HG03280 (cell line): ENCODE data around the gene NACC2.
A peak's percentile ranks its signal among the peaks of the same experiment; 100 is the strongest.
"Not testable (repeated sequence)": the region's sequence is repeated elsewhere in the genome, so short reads cannot be mapped to it uniquely, and the experiment has no call there.

Experiments used
- ATAC-seq: cut with Tn5 transposase; IDR thresholded peaks from one replicate; pipeline ENCODE4 v1.9.1; 2021; ENCODE audit warnings: mild to moderate bottlenecking, moderate library complexity; ENCODE audit not compliant: unreplicated experiment

Gene NACC2

GRCh38 chr9:136110082-136111061 is 15.3 kb upstream of the NACC2 start:
- no peak for ATAC-seq

- peak; percentile 76 for ATAC-seq
These were observed 14.4 kb upstream of the NACC2 start for GRCh38 chr9:136109351-136110081.

- no peak for ATAC-seq
These were observed 13.7 kb upstream of the NACC2 start for GRCh38 chr9:136108648-136109266.

GRCh38 chr9:136107953-136108647 is 13.0 kb upstream of the NACC2 start:
- no peak for ATAC-seq

DNA sequence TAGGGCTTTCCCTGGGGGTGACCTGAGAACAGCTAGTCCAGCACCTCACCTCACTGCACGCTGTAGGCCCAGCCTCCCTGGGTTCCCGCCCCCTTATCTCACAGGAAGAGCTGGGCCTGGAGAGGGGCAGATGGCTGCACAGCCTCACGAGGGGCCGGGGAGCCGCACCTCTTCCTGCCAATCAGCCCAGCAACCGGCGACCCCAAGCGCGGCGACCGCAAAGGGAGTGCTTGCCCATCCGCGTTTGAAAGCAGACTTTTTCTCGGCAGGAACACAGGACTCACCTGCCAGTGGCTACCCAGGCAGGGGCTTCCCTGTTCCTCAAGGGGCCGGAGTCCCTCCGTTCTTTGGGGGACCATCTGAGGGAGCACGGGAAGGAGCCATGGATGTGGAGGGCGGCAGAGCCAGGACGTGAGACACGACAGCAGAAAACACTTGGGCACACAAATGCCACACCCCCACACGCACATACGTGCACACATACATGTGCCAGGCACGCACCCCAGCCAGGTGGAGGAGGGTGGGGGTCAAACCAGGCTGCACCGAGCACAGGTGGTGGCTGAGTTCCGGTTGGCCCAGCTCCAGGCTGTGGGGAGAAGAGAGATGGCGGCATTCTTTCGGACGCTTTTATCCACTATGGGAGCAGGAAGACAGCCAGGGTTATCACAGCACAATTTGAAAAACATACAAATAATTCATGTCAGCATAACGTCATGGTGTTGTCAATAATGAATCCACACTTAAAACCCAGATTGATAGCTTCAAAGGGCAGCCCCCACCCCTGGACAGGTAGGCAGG is 12.3 kb upstream of the NACC2 start:
- no peak for ATAC-seq

DNA sequence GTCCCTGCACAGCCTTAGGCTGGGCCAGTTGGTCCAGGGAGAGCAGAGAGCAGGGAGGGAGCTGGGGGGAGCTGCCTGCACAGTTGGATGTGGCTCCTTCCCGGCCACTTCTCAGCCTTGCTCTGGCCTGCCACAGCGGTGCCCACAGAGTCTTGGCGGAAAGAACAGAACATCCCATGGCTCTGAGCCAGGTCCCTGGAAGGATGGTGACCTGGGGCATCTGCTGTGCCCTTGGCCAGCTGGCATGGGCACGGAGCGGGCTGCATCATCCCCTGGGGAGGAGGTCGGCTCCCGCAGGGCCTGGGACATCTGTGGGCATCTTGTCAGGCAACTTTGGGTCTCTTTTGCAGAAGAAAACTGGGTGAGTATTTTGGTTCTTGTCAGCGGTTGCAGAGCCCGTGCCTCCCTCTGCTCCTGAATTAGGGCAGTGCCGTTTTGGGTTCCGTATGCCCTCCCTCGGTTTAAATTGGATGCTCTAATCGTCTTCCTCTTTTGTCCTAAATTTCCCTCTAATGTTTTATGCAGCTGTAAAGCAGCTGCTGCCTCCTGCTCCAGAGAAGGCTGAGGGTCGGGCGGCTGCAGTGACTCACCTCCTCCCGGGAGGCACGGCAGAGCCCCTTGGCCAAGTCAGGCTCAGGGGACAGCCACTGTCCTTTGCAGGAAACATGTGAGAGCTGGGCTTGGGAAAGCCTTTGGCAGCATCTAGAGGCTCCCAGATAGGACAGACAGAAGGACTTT is 10.5 kb upstream of the NACC2 start:
- ATAC-seq, result no peak

DNA sequence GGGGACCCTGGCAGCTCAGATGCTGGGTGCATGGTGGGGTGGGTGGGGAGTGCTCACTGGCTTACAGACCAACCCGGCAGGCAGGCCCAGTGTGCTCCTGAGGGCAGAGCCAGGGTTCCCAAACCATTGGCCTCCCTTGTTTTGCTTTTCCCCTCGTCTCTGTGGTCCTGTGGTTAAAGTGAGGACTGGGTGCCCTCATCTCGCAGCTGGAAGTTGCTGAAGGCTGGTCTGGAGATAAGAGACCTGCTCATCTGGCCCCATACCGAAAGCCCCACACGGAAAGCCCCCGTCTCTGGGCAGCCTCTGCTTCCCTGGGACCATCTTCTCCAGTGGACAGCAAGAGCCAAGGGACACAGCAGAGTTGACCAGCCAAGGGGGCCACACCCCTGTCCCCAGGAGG is 9.8 kb upstream of the NACC2 start:
- ATAC-seq, result no peak

- no peak for ATAC-seq
These were observed 9.4 kb upstream of the NACC2 start for GRCh38 chr9:136104488-136104800.

GRCh38 chr9:136103651-136104487 is 8.8 kb upstream of the NACC2 start:
- no peak for ATAC-seq

DNA sequence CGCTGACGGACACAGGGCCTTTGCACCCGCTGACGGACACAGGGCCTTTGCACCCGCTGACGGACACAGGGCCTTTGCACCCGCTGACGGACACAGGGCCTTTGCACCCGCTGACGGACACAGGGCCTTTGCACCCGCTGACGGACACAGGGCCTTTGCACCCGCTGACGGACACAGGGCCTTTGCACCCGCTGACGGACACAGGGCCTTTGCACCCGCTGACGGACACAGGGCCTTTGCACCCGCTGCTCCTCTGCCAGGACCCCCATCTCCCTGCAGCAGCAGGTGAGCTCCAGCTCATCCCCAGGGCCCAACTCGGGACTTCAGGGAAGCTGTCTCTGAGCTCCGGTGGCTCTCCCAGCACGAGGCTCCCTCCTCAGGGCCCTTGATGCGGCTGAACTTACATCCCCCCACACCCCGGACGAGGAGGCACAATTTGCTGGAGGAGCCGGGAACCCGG is 6.6 kb upstream of the NACC2 start:
- ATAC-seq, result not testable (repeated sequence)

DNA sequence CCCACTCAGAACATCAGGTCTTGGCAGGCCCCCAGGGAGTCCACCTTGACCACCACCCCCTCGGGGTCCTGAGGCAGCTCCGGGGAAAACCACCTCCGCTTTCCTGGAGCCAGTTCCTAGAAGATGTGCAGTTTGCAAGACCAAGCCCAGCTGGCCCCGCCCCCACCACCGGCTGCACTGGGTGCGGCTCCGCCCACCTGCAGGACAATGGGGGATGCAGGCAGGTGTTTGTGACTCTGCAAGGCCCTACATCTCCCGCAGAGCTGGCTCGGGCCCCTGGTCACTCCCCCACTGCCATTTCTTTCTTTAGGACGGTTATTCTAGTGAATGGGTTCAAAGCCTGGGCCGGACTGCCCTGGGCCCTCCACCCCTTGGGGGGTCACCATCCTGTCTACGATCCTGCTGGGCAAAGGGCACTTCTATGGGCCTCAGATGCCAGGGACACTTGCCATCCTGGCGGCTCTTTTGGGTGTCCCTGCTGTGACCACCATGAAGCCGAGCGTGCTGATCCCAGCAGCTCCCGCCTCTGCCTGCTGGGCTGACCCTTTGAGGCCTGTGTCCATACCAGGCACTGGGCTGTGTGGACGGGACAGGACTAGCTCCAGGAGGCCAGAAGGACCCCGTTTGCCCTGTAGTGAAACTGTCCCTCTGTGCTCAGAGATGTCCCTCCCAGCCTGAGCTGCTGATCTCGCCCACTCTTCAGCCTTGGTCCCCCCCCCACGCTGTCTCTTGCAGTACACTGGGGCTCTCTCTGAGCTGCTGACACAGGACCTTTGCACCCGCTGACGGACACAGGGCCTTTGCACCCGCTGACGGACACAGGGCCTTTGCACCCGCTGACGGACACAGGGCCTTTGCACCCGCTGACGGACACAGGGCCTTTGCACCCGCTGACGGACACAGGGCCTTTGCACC is 5.9 kb upstream of the NACC2 start:
- no peak for ATAC-seq

DNA sequence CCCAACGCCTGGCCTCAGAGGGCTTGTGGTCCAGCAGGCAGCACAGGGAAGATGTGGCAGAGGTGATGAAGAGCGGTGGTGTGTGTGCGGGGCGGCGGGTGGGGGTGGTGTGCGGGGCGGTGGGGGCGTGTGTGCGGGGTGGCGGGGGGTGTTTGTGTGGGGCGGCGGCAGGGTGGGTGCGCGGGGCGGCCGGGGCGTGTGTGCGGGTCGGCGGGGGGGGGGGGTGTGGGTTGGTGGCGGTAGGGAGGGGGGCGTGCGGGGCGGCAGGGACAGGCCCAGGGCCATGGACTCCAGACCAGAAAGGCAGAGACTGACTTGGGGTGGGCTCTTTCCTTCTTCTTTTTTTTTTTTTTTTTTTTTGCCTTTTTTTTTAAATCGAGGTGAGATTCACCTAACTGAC is 4.5 kb upstream of the NACC2 start:
- no peak for ATAC-seq

GRCh38 chr9:136098844-136099243 is 3.8 kb upstream of the NACC2 start:
- ATAC-seq, result no peak

GRCh38 chr9:136098210-136098609 is 3.1 kb upstream of the NACC2 start:
- ATAC-seq, result no peak

GRCh38 chr9:136096505-136097001 is 1.5 kb upstream of the NACC2 start:
- no peak for ATAC-seq

- no peak for ATAC-seq
These were observed 851 bp downstream of the NACC2 start for GRCh38 chr9:136093995-136094881.
